NCI-H2227 treated with DMSO at 0.1 percent for 48 hours (cell line): ENCODE measurements around the gene IGSF21.

Source experiments
- DNase-seq: peaks from one replicate; lab custom pipeline; 2025; lab: John Stamatoyannopoulos, UW

Gene IGSF21

DNA sequence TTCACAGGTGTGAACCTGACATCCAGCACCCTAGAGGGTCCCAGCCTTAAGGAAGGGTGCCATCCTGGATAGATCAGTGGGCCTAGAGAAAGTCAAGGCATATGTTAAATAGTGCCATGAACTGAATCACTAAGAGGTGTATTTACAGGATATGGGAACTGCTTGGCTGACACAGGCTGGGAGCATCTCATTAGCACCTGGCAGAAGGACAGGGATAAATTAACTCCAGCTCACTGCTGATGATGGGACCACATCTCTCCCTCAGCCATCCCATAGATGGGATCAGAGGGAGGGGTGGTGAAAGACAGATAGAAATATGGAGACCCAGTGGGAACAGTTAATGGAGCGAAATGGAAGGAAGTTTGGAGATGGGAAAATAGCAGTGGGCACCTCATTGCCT lies 122.0 kb downstream of the IGSF21 start:
- DNase-seq = no peak

GRCh38 chr1:18230321-18230720 lies 122.7 kb downstream of the IGSF21 start:
- no peak for DNase-seq

- DNase-seq = no peak
These were observed 123.2 kb downstream of the IGSF21 start for GRCh38 chr1:18230840-18231239.

DNA sequence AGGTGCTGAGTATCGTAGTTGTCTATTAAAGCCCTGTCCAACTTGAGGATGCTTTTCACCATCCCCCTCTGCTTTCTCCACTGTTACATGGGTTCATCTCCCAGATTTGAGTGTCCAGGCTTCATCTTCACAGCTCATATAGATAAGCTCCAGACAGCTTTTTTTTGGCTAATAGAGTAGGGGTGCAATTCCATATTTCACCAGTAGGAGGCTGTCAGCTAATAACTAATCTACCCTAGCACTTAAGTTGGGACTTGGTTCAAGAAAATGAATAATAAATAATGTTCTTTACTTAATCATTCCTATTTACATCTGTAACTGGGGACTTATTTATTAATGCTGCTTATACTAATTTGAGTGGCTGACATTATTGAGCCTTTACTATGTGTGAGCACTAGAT lies 124.5 kb downstream of the IGSF21 start:
- DNase-seq = no peak

DNA sequence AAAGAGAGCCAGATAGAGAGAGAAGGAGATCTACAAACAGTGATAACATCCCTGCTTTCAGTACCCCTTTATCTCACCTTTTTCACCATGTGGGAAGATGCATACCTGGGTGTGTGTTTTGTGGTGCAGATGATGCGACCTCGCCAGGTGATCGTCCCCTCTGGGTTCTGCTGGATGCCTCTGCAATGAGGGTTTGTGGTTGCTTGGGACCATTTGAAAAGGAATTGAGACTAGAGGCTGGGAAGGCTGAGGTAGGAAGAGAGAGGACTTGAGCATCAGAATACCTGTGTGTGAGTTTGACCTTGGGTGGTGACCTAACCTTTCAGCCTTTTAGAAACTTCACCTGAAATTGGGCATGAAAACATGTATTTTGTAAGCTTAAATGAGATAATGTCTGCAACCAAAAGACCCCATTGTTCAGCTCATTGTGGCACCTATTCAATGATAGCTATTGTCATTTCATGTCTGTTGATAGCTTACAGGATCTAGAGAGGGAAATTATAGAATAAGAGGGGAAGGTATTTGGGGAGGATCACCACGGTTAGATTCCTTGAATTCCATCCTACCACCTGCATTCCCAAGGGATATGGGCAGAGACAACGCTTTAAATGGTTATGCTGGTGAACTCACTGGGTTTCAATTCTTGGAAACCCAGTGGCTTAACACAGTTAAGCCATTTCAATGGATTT lies 125.7 kb downstream of the IGSF21 start:
- no peak for DNase-seq

DNA sequence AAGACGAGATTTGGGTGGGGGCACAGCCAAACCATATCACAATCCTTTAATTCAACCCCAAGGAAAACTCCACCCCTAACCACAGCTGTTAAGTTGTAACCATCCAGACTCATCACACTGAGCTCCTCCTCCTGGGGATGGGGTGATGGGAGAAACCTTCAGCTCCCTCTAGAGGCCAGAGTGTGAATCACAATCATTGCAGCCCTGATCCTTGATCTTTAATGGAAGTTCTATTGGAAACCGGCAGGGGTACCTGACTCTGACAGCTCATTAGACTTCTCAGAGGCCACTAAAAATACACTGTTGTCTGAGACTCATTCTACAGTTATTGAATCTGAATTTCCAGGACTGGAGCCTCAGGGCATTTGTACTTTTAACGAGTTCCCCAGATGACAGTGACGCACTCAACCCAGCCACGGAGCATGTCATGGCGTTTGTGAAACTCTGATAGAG lies 127.2 kb downstream of the IGSF21 start:
- no peak for DNase-seq

- DNase-seq = no peak
These were observed 129.8 kb downstream of the IGSF21 start for GRCh38 chr1:18237371-18237770.

- DNase-seq = no peak
These were observed 130.6 kb downstream of the IGSF21 start for GRCh38 chr1:18238190-18238589.

GRCh38 chr1:18239671-18240070 lies 132.1 kb downstream of the IGSF21 start:
- no peak for DNase-seq

GRCh38 chr1:18240906-18241305 lies 133.3 kb downstream of the IGSF21 start:
- DNase-seq = no peak

DNA sequence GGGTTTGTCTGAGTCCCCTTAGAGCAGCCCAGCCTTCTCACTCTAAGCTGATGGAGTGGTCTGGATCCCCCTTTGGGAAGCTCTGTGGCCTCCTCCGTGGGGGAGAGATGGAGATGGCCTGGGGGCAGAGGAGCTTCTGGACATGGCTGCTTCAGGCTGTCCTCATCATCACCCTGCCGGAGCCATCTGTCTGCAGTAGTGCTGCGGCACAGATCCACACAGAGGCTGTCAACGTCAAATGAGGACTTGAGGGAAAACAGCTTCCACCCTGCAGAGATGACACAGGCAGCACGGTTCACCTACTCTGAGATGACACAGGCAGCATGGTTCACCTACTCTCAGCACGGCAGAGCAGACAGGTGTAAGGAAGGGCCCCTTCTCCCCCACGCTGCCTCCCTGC lies 134.3 kb downstream of the IGSF21 start:
- DNase-seq = peak; percentile 33

- DNase-seq = no peak
These were observed 136.0 kb downstream of the IGSF21 start for GRCh38 chr1:18243503-18244175.

DNA sequence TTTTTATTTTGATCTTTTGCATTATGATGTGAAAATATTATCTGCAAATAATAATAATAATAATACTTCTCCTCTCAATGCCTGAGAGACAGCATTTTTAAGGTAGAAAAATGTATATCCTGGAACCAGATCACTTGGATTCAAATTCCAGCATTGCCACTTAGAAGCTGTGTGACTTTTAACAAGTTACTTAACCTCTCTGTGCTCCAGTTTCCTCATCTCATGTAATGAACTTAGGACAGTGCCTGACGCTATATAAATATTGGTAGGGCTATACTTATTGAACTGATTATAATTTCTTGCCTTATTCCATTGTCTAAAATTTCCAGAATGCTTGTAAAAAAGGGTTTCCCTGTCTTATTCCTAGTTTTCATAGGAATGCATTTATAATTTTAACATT lies 137.2 kb downstream of the IGSF21 start:
- DNase-seq = no peak

- no peak for DNase-seq
These were observed 138.0 kb downstream of the IGSF21 start for GRCh38 chr1:18245647-18246046.

- DNase-seq = no peak
These were observed 138.9 kb downstream of the IGSF21 start for GRCh38 chr1:18246543-18246942.

DNA sequence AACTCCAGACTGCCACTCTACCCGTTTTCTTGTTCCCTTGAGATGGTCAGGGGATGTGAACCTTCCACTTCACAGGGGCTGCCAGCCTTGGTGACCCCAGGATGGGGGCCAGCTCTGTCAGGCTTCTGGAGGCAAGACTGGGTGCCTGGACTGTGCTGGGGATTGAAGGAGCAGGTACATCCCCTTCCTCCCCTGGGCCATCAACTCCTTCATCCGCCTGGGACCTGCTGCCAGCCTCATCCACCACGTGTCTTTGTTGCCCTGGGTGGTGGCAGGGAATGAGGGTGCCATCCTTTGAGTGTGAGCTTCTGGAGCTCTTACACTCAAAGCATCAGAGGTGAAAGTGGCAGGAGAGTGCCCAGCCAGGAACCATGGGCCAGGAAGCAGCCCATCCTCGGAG lies 139.6 kb downstream of the IGSF21 start:
- DNase-seq = no peak

DNA sequence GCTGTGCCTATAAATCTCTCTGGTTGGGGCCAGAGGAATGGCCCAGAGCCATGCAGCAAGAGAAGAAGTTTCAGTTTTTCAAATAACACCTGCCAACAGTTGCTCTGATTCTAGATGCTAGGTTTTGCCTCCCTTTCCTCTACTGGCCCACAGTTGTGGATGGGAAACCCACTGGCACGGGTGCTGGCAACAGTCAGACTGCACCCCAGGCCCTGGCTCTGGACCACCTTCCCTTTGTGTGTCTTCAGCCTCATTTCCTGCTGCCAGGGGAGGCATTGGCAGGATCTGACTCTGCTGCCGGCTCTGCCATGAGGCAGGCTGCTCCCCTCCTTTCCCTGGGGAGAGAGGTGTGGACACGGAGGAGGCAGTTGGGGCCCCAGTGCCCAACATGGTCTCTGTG lies 142.0 kb downstream of the IGSF21 start:
- no peak for DNase-seq

GRCh38 chr1:18253093-18253492 lies 145.5 kb downstream of the IGSF21 start:
- DNase-seq = peak; percentile 64

GRCh38 chr1:18256282-18257235 lies 149.0 kb downstream of the IGSF21 start:
- DNase-seq = no peak

GRCh38 chr1:18257778-18258177 lies 150.2 kb downstream of the IGSF21 start:
- no peak for DNase-seq

DNA sequence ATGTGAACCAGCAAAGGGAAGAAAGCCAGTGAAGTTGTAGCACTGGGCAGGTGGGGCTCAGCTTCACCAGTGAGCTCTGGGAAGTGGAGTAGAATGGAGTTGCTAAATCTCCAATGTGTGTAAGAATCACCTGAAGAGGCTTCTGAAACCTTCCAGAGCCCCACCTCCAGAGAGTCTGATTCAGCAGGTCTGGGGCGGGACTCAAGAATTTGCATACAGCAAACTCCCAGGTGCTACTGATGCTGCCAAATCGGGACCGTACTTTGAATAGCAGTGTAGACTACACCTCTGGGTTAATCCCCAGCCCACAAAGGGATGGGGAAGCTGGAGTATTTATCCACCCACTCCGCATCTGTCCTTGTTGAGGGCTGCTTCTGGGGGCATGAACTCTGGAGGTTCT lies 154.3 kb downstream of the IGSF21 start:
- no peak for DNase-seq

DNA sequence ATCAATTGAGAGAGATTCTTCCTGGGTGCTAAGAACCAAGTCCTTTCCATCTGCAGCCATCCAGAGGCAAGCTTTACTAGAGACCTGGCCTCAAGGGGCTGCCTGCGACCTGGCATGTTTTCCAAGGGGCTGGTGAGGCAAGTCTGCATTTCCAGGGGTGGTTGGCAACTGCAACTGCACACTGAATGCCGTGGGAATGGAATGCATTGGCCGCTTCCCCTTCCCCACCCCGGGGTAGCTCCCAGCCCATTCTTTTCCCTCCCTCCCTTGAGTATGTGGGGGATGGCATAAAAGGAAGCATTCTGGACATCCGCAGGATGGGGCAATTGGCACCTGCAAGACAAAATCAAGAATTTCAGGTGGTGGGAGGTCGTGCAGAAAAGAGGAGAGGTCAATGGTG lies 155.1 kb downstream of the IGSF21 start:
- no peak for DNase-seq
